ENCODE results near the gene MEIS2. TPM values are rescaled to one million over a fixed set of nuclear protein-coding genes. Genes with fewer than 3 reads are reported as not detected.

Gene MEIS2
- polyA plus RNA-seq, 3 donors, result 136 to 164 (median 145) TPM

GRCh38 chr15:36882487-36883131 is 217.7 kb downstream of the MEIS2 start:
- peak in 1 of 3 donors; percentile 60 for DNase-seq (ENCODE audit: low read depth in 3 of 3, low spot score in 2 of 3)

GRCh38 chr15:36882056-36882455 is 218.3 kb downstream of the MEIS2 start:
- no peak for DNase-seq (ENCODE audit: low read depth in 3 of 3, low spot score in 2 of 3)

GRCh38 chr15:36881516-36881915 is 218.8 kb downstream of the MEIS2 start:
- no peak for DNase-seq (ENCODE audit: low read depth in 3 of 3, low spot score in 2 of 3)

- no peak for DNase-seq (ENCODE audit: low read depth in 3 of 3, low spot score in 2 of 3)
Measured at GRCh38 chr15:36880913-36881460, 219.4 kb downstream of the MEIS2 start.

- no peak for DNase-seq (ENCODE audit: low read depth in 3 of 3, low spot score in 2 of 3)
Measured at GRCh38 chr15:36880224-36880912, 220.0 kb downstream of the MEIS2 start.

GRCh38 chr15:36879568-36880222 is 220.7 kb downstream of the MEIS2 start:
- DNase-seq (ENCODE audit: low read depth in 3 of 3, low spot score in 2 of 3), result no peak

- no peak for DNase-seq (ENCODE audit: low read depth in 3 of 3, low spot score in 2 of 3)
Measured at GRCh38 chr15:36878684-36879262, 221.6 kb downstream of the MEIS2 start.

GRCh38 chr15:36877796-36878683 is 222.3 kb downstream of the MEIS2 start:
- DNase-seq (ENCODE audit: low read depth in 3 of 3, low spot score in 2 of 3), result no peak

- no peak for DNase-seq (ENCODE audit: low read depth in 3 of 3, low spot score in 2 of 3)
Measured at GRCh38 chr15:36877294-36877693, 223.1 kb downstream of the MEIS2 start.

- no peak for DNase-seq (ENCODE audit: low read depth in 3 of 3, low spot score in 2 of 3)
Measured at GRCh38 chr15:36875740-36876334, 224.5 kb downstream of the MEIS2 start.

- no peak for DNase-seq (ENCODE audit: low read depth in 3 of 3, low spot score in 2 of 3)
Measured at GRCh38 chr15:36874930-36875329, 225.4 kb downstream of the MEIS2 start.

- no peak for DNase-seq (ENCODE audit: low read depth in 3 of 3, low spot score in 2 of 3)
Measured at GRCh38 chr15:36867436-36867835, 232.9 kb downstream of the MEIS2 start.

- no peak for DNase-seq (ENCODE audit: low read depth in 3 of 3, low spot score in 2 of 3)
Measured at GRCh38 chr15:36866896-36867295, 233.5 kb downstream of the MEIS2 start.

- DNase-seq (ENCODE audit: low read depth in 3 of 3, low spot score in 2 of 3), result no peak
Measured at GRCh38 chr15:36863570-36863969, 236.8 kb downstream of the MEIS2 start.

- DNase-seq (ENCODE audit: low read depth in 3 of 3, low spot score in 2 of 3), result no peak
Measured at GRCh38 chr15:36860792-36861191, 239.6 kb downstream of the MEIS2 start.

GRCh38 chr15:36858423-36858822 is 241.9 kb downstream of the MEIS2 start:
- DNase-seq (ENCODE audit: low read depth in 3 of 3, low spot score in 2 of 3), result no peak

GRCh38 chr15:36856339-36856973 is 243.9 kb downstream of the MEIS2 start:
- no peak for DNase-seq (ENCODE audit: low read depth in 3 of 3, low spot score in 2 of 3)

GRCh38 chr15:36850864-36851263 is 249.5 kb downstream of the MEIS2 start:
- DNase-seq (ENCODE audit: low read depth in 3 of 3, low spot score in 2 of 3), result no peak

GRCh38 chr15:36845270-36845669 is 255.1 kb downstream of the MEIS2 start:
- no peak for DNase-seq (ENCODE audit: low read depth in 3 of 3, low spot score in 2 of 3)

All from right renal cortex interstitium (tissue), 3 donors.